Duodenal mucosa (tissue), 2 donors: Measurements from ENCODE around the gene AATF.

ENCODE experiments used
- H3K27ac ChIP-seq: one replicate; pipeline ENCODE4 v1.7.0; 2013; ENCODE audit warnings: low read depth, low read length
- H3K27me3 ChIP-seq, 2 donors: one replicate each; pipeline ENCODE4 v1.7.0; 2013; ENCODE audit warnings: low read length in 2 of 2, control low read depth in 1 of 2; ENCODE audit not compliant: insufficient read depth in 2 of 2, control insufficient read depth in 1 of 2
- H3K36me3 ChIP-seq, 2 donors: one replicate each; pipeline ENCODE4 v1.7.0; 2013; ENCODE audit warnings: low read length in 2 of 2, control low read depth in 1 of 2; ENCODE audit not compliant: insufficient read depth in 2 of 2, control insufficient read depth in 1 of 2
- H3K4me1 ChIP-seq, 2 donors: one replicate each; pipeline ENCODE4 v1.7.0; 2013; ENCODE audit warnings: low read length in 2 of 2, control low read depth in 1 of 2; ENCODE audit not compliant: insufficient read depth in 2 of 2, control insufficient read depth in 1 of 2
- H3K4me3 ChIP-seq, 2 donors: one replicate each; pipeline ENCODE4 v1.7.0; 2013; ENCODE audit warnings: low read length in 2 of 2, low read depth in 1 of 2
- H3K9ac ChIP-seq, 2 donors: one replicate each; pipeline ENCODE4 v1.7.0; 2013; ENCODE audit warnings: low read length in 2 of 2, low read depth in 1 of 2
- H3K9me3 ChIP-seq, 2 donors: one replicate each; pipeline ENCODE4 v1.7.0; 2013; ENCODE audit warnings: low read length in 2 of 2, control low read depth in 1 of 2; ENCODE audit not compliant: control insufficient read depth in 1 of 2

AATF gene

GRCh38 chr17:37097154-37097553 is 148.4 kb downstream of the AATF start:
- Histone ChIP-seq H3K27ac (no peak overlapping the region), H3K36me3 (peaks cover 13 to 46% of the 10 kb centered on the region in 2 donors), H3K9me3 (no peaks in the 10 kb centered on the region), H3K27me3 (no peaks in the 10 kb centered on the region), H3K4me1 (peaks cover 8 to 11% of the 10 kb centered on the region in 2 donors), H3K4me3 (no peak overlapping the region), H3K9ac (no peak overlapping the region)

- Histone ChIP-seq H3K27me3 (no peaks in the 10 kb centered on the region), H3K4me3 (no peak overlapping the region), H3K36me3 (peaks cover 13 to 52% of the 10 kb centered on the region in 2 donors), H3K4me1 (peaks cover 1 to 2% of the 10 kb centered on the region in 2 donors), H3K9ac (no peak overlapping the region), H3K27ac (no peak overlapping the region), H3K9me3 (no peaks in the 10 kb centered on the region)
Observed at GRCh38 chr17:37098152-37098551, 149.4 kb downstream of the AATF start.

GRCh38 chr17:37098910-37099664 is 150.3 kb downstream of the AATF start:
- no peak overlapping the region for H3K9ac ChIP-seq
- no peaks in the 10 kb centered on the region for H3K9me3 ChIP-seq
- H3K4me3 ChIP-seq, result no peak overlapping the region
- H3K27me3 ChIP-seq, result no peaks in the 10 kb centered on the region
- H3K27ac ChIP-seq, result no peak overlapping the region
- H3K4me1 ChIP-seq, result no peaks in the 10 kb centered on the region
- H3K36me3 ChIP-seq, result peaks cover 13 to 55% of the 10 kb centered on the region in 2 donors

- no peaks in the 10 kb centered on the region for H3K4me1 ChIP-seq
- H3K27me3 ChIP-seq, result no peaks in the 10 kb centered on the region
- no peaks in the 10 kb centered on the region for H3K9me3 ChIP-seq
- no peak overlapping the region for H3K27ac ChIP-seq
- H3K36me3 ChIP-seq, result peaks cover 13 to 48% of the 10 kb centered on the region in 2 donors
- no peak overlapping the region for H3K4me3 ChIP-seq
- H3K9ac ChIP-seq, result no peak overlapping the region
Observed at GRCh38 chr17:37100231-37100630, 151.5 kb downstream of the AATF start.

- Histone ChIP-seq H3K36me3 (peaks cover 9 to 40% of the 10 kb centered on the region in 2 donors), H3K9ac (no peak overlapping the region), H3K9me3 (no peaks in the 10 kb centered on the region), H3K27ac (no peak overlapping the region), H3K27me3 (no peaks in the 10 kb centered on the region), H3K4me3 (no peak overlapping the region), H3K4me1 (no peaks in the 10 kb centered on the region)
Observed at GRCh38 chr17:37101306-37101705, 152.6 kb downstream of the AATF start.

- Histone ChIP-seq H3K9me3 (no peaks in the 10 kb centered on the region), H3K27me3 (no peaks in the 10 kb centered on the region), H3K4me1 (peaks cover 4 to 6% of the 10 kb centered on the region in 2 donors), H3K36me3 (peaks cover 0 to 26% of the 10 kb centered on the region in 2 donors), H3K27ac (no peak overlapping the region), H3K9ac (no peak overlapping the region), H3K4me3 (no peak overlapping the region)
Observed at GRCh38 chr17:37103231-37103630, 154.5 kb downstream of the AATF start.

- H3K36me3 ChIP-seq, result peaks cover 11 to 38% of the 10 kb centered on the region in 2 donors
- H3K27ac ChIP-seq, result no peak overlapping the region
- peaks cover 4 to 6% of the 10 kb centered on the region in 2 donors for H3K4me1 ChIP-seq
- H3K9ac ChIP-seq, result no peak overlapping the region
- H3K4me3 ChIP-seq, result no peak overlapping the region
- H3K9me3 ChIP-seq, result no peaks in the 10 kb centered on the region
- no peaks in the 10 kb centered on the region for H3K27me3 ChIP-seq
Observed at GRCh38 chr17:37106049-37106448, 157.3 kb downstream of the AATF start.
